ENCODE measurements around the gene VIL1. TPM values are rescaled to one million over a fixed set of nuclear protein-coding genes. Genes with fewer than 3 reads are reported as not detected.
A peak's percentile ranks its signal among the peaks of the same experiment; 100 is the strongest.

The VIL1 gene
- total RNA-seq, 1 experiment from 2014 or later: not detected

DNA sequence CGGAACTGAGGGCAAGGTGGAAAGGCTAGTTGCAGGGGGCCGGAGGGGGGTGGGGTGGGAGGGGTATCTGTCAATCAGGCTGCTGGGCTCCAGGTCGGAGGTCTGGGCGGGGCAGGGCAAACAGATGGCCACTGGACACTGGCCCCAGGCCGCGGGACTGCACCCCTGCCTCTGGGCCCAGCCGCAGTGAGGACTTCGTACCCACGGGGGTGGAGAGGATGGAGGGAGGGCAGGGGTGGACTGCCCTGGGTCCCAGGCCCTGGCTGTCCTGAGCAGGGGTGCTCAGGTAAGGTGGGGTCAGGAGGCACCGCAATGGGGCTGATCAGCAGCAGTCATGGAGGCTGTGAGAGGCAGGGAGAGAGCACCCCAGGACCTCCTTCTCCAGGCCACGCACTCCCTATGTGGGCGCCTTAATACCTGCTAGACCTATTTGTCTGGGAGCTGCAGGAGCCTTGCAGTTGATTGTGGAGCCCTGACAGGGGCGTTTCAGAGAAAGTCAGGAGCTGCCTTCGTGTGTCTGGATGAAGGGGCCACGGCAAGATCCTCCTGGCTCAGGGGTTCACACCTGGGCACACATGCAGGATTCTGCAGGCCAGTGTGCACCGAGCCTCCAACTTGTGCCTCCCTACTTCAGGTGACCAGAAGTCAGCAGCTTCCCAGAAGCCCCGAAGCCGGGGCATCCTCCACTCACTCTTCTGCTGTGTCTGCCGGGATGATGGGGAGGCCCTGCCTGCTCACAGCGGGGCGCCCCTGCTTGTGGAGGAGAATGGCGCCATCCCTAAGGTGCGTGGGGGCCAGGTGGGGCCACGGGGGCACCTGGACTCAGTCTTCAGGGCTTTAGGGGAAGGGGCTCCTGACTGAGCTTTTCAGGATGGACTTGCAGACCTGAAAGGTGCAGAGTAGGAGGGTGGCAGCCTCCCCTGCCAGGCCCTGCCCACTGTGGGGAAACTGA lies 17.7 kb upstream of the VIL1 start:
- Histone ChIP-seq H3K4me2 (ENCODE audit: low read depth, low read length, poor library complexity, severe bottlenecking) (peak overlapping the region; percentile 88), H3K27ac (ENCODE audit: low read length) (peak overlapping the region; percentile 86), H2AFZ (ENCODE audit: low read length) (no peak overlapping the region), H4K20me1 (ENCODE audit: insufficient read depth, low read depth, low read length) (no peaks in the 10 kb centered on the region), H3K36me3 (ENCODE audit: insufficient read depth, low read length) (peaks cover 12% of the 10 kb centered on the region; the same call in 1 of the 2 replicates), H3K9me2 (replicated peaks; ENCODE audit: insufficient read depth, low read length) (no peaks in the 10 kb centered on the region), H3K4me1 (ENCODE audit: low read length) (peaks cover 67% of the 10 kb centered on the region), H3K27me3 (ENCODE audit: low read length) (no peaks in the 10 kb centered on the region), H3K9me3 (ENCODE audit: low read length) (no peaks in the 10 kb centered on the region), H3K9ac (ENCODE audit: low read length) (peak overlapping the region; percentile 97), H3K4me3 (ENCODE audit: low read length) (peak overlapping the region; percentile 94), H3K79me2 (ENCODE audit: low read length) (peaks cover 25% of the 10 kb centered on the region)
- DNase-seq: no peak

DNA sequence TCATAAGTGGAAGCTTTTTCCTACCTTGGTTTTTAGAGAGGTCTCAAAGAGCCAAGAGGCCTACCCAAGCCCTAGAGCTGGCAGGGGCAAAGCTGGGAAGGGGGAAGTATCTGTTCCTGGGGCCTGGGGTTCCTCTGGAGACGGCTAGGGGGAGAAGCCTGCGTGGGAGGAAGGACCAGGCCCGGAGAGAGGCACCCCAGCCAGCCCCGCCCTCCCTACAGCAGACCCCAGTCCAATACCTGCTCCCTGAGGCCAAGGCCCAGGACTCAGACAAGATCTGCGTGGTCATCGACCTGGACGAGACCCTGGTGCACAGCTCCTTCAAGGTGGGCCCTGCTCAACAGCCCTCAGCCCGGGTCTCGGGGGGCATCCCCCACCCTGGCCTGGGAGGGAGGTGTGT lies 17.0 kb upstream of the VIL1 start:
- Histone ChIP-seq H3K9ac (ENCODE audit: low read length) (peak overlapping the region; percentile 97; the same call in 1 of the 2 replicates), H3K27me3 (ENCODE audit: low read length) (no peaks in the 10 kb centered on the region), H3K9me3 (ENCODE audit: low read length) (no peaks in the 10 kb centered on the region), H4K20me1 (ENCODE audit: insufficient read depth, low read depth, low read length) (no peaks in the 10 kb centered on the region), H3K79me2 (ENCODE audit: low read length) (peaks cover 25% of the 10 kb centered on the region), H3K36me3 (ENCODE audit: insufficient read depth, low read length) (peaks cover 12% of the 10 kb centered on the region; the same call in 1 of the 2 replicates), H3K4me2 (ENCODE audit: low read depth, low read length, poor library complexity, severe bottlenecking) (peak overlapping the region; percentile 88), H2AFZ (ENCODE audit: low read length) (no peak overlapping the region), H3K4me3 (ENCODE audit: low read length) (0 out of 2 replicates have a peak overlapping the region, but pooled peaks have one; percentile 94), H3K4me1 (ENCODE audit: low read length) (peaks cover 64% of the 10 kb centered on the region), H3K9me2 (replicated peaks; ENCODE audit: insufficient read depth, low read length) (no peaks in the 10 kb centered on the region), H3K27ac (ENCODE audit: low read length) (no peak overlapping the region)
- no peak for DNase-seq

GRCh38 chr2:218402491-218402901 lies 16.4 kb upstream of the VIL1 start:
- H3K4me1 ChIP-seq (ENCODE audit: low read length): peaks cover 63% of the 10 kb centered on the region

GRCh38 chr2:218402911-218403411 lies 16.0 kb upstream of the VIL1 start:
- H3K27ac ChIP-seq (ENCODE audit: low read length): no peak overlapping the region
- no peaks in the 10 kb centered on the region for H3K9me3 ChIP-seq (ENCODE audit: low read length)
- H3K9ac ChIP-seq (ENCODE audit: low read length): no peak overlapping the region
- no peaks in the 10 kb centered on the region for H3K9me2 ChIP-seq (replicated peaks; ENCODE audit: insufficient read depth, low read length)
- H3K4me3 ChIP-seq (ENCODE audit: low read length): no peak overlapping the region
- no peak overlapping the region for H2AFZ ChIP-seq (ENCODE audit: low read length)
- no peaks in the 10 kb centered on the region for H3K27me3 ChIP-seq (ENCODE audit: low read length)
- peaks cover 25% of the 10 kb centered on the region for H3K79me2 ChIP-seq (ENCODE audit: low read length)
- DNase-seq: no peak
- peaks cover 58% of the 10 kb centered on the region for H3K4me1 ChIP-seq (ENCODE audit: low read length)
- no peak overlapping the region for H3K4me2 ChIP-seq (ENCODE audit: low read depth, low read length, poor library complexity, severe bottlenecking)
- H4K20me1 ChIP-seq (ENCODE audit: insufficient read depth, low read depth, low read length): no peaks in the 10 kb centered on the region
- peaks cover 12% of the 10 kb centered on the region; the same call in 1 of the 2 replicates for H3K36me3 ChIP-seq (ENCODE audit: insufficient read depth, low read length)

More at GRCh38 chr2:218402491-218402901, 16.4 kb upstream of the VIL1 start:
- no peak overlapping the region for H3K4me3 ChIP-seq (ENCODE audit: low read length)
- no peaks in the 10 kb centered on the region for H3K27me3 ChIP-seq (ENCODE audit: low read length)
- H3K36me3 ChIP-seq (ENCODE audit: insufficient read depth, low read length): peaks cover 12% of the 10 kb centered on the region; the same call in 1 of the 2 replicates
- H3K27ac ChIP-seq (ENCODE audit: low read length): no peak overlapping the region
- H3K9me2 ChIP-seq (replicated peaks; ENCODE audit: insufficient read depth, low read length): no peaks in the 10 kb centered on the region
- H4K20me1 ChIP-seq (ENCODE audit: insufficient read depth, low read depth, low read length): no peaks in the 10 kb centered on the region
- no peak for DNase-seq
- H3K9me3 ChIP-seq (ENCODE audit: low read length): no peaks in the 10 kb centered on the region
- peaks cover 25% of the 10 kb centered on the region for H3K79me2 ChIP-seq (ENCODE audit: low read length)
- H3K9ac ChIP-seq (ENCODE audit: low read length): no peak overlapping the region
- no peak overlapping the region for H2AFZ ChIP-seq (ENCODE audit: low read length)
- H3K4me2 ChIP-seq (ENCODE audit: low read depth, low read length, poor library complexity, severe bottlenecking): no peak overlapping the region

- Histone ChIP-seq H2AFZ (ENCODE audit: low read length) (no peak overlapping the region), H3K36me3 (ENCODE audit: insufficient read depth, low read length) (peaks cover 12% of the 10 kb centered on the region; the same call in 1 of the 2 replicates), H3K4me1 (ENCODE audit: low read length) (peaks cover 50% of the 10 kb centered on the region), H3K9ac (ENCODE audit: low read length) (no peak overlapping the region), H3K9me2 (replicated peaks; ENCODE audit: insufficient read depth, low read length) (no peaks in the 10 kb centered on the region), H3K79me2 (ENCODE audit: low read length) (peaks cover 25% of the 10 kb centered on the region), H3K27ac (ENCODE audit: low read length) (no peak overlapping the region), H3K4me2 (ENCODE audit: low read depth, low read length, poor library complexity, severe bottlenecking) (no peak overlapping the region), H3K4me3 (ENCODE audit: low read length) (no peak overlapping the region), H3K27me3 (ENCODE audit: low read length) (no peaks in the 10 kb centered on the region), H3K9me3 (ENCODE audit: low read length) (no peaks in the 10 kb centered on the region), H4K20me1 (ENCODE audit: insufficient read depth, low read depth, low read length) (no peaks in the 10 kb centered on the region)
- no peak for DNase-seq
Observed at GRCh38 chr2:218403810-218404209, 15.1 kb upstream of the VIL1 start.

GRCh38 chr2:218404351-218405085 lies 14.4 kb upstream of the VIL1 start:
- Histone ChIP-seq H2AFZ (ENCODE audit: low read length) (no peak overlapping the region), H4K20me1 (ENCODE audit: insufficient read depth, low read depth, low read length) (no peaks in the 10 kb centered on the region), H3K9me2 (replicated peaks; ENCODE audit: insufficient read depth, low read length) (no peaks in the 10 kb centered on the region), H3K4me1 (ENCODE audit: low read length) (peaks cover 43% of the 10 kb centered on the region), H3K9me3 (ENCODE audit: low read length) (no peaks in the 10 kb centered on the region), H3K9ac (ENCODE audit: low read length) (peak overlapping the region; percentile 63; the same call in 1 of the 2 replicates), H3K36me3 (ENCODE audit: insufficient read depth, low read length) (peaks cover 12% of the 10 kb centered on the region; the same call in 1 of the 2 replicates), H3K79me2 (ENCODE audit: low read length) (peaks cover 25% of the 10 kb centered on the region), H3K27ac (ENCODE audit: low read length) (peak overlapping the region; percentile 30), H3K27me3 (ENCODE audit: low read length) (no peaks in the 10 kb centered on the region), H3K4me3 (ENCODE audit: low read length) (peak overlapping the region; percentile 67; the same call in 1 of the 2 replicates), H3K4me2 (ENCODE audit: low read depth, low read length, poor library complexity, severe bottlenecking) (peak overlapping the region; percentile 79)
- no peak for DNase-seq

DNA sequence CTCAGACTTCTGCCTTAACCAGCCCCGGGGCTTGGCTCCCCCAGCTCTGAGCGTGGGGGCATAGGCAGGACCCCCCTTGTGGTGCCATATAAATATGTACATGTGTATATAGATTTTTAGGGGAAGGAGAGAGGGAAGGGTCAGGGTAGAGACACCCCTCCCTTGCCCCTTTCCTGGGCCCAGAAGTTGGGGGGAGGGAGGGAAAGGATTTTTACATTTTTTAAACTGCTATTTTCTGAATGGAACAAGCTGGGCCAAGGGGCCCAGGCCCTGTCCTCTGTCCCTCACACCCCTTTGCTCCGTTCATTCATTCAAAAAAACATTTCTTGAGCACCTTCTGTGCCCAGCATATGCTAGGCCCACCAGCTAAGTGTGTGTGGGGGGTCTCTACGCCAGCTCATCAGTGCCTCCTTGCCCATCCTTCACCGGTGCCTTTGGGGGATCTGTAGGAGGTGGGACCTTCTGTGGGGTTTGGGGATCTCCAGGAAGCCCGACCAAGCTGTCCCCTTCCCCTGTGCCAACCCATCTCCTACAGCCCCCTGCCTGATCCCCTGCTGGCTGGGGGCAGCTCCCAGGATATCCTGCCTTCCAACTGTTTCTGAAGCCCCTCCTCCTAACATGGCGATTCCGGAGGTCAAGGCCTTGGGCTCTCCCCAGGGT lies 13.7 kb upstream of the VIL1 start:
- peak overlapping the region; percentile 67 for H3K4me3 ChIP-seq (ENCODE audit: low read length)
- H3K36me3 ChIP-seq (ENCODE audit: insufficient read depth, low read length): peaks cover 12% of the 10 kb centered on the region; the same call in 1 of the 2 replicates
- H2AFZ ChIP-seq (ENCODE audit: low read length): no peak overlapping the region
- peak overlapping the region; percentile 79 for H3K4me2 ChIP-seq (ENCODE audit: low read depth, low read length, poor library complexity, severe bottlenecking)
- peak; percentile 55 for DNase-seq
- no peaks in the 10 kb centered on the region for H4K20me1 ChIP-seq (ENCODE audit: insufficient read depth, low read depth, low read length)
- H3K9me3 ChIP-seq (ENCODE audit: low read length): no peaks in the 10 kb centered on the region
- H3K9ac ChIP-seq (ENCODE audit: low read length): peak overlapping the region; percentile 63
- H3K79me2 ChIP-seq (ENCODE audit: low read length): peaks cover 22% of the 10 kb centered on the region
- peaks cover 42% of the 10 kb centered on the region for H3K4me1 ChIP-seq (ENCODE audit: low read length)
- H3K9me2 ChIP-seq (replicated peaks; ENCODE audit: insufficient read depth, low read length): no peaks in the 10 kb centered on the region
- H3K27me3 ChIP-seq (ENCODE audit: low read length): no peaks in the 10 kb centered on the region
- H3K27ac ChIP-seq (ENCODE audit: low read length): peak overlapping the region; percentile 30

Data from Karpas-422 (cell line).